ENCODE data around the gene ADAM17. TPM values are rescaled to one million over a fixed set of nuclear protein-coding genes. Genes with fewer than 3 reads are reported as not detected.

The ADAM17 gene
- polyA plus RNA-seq, 1 donor (not counting 4 experiments of a cell fraction or from before 2014, with no cell fraction given), result 13.3 TPM

DNA sequence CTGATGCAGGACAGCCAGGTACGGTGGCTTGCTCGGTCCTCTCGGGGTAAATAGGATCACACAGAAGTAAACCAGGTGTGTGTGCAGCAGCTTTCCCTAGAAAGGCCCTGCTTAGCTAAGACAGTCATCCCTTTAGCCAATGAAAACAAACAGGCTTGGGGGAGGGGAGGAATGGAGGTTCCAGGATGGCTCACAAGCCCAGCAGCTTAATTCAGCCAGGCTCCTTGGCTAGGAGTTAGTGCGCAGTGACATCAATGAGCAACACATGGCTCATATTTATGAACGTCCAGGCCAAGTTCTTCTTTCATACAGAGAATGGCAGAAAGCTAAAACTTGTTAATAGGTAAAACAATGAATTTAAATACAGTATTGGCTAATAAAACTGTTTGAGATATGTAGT is 71.1 kb downstream of the ADAM17 start:
- DNase-seq (ENCODE audit: low read depth, low spot score) (no peak), FAIRE-seq (no peak)
- peaks cover 27 to 50% of the 10 kb centered on the region in 2 experiments for H3K36me3 ChIP-seq (ENCODE audit: control insufficient read depth in 2 of 2, extremely low read depth in 1 of 2, insufficient read depth in 2 of 2, low read length in 2 of 2)
- no peaks in the 10 kb centered on the region for H3K4me1 ChIP-seq (ENCODE audit: control insufficient read depth, extremely low read depth, insufficient read depth, low read length)
- TF ChIP-seq, protein P1, sequence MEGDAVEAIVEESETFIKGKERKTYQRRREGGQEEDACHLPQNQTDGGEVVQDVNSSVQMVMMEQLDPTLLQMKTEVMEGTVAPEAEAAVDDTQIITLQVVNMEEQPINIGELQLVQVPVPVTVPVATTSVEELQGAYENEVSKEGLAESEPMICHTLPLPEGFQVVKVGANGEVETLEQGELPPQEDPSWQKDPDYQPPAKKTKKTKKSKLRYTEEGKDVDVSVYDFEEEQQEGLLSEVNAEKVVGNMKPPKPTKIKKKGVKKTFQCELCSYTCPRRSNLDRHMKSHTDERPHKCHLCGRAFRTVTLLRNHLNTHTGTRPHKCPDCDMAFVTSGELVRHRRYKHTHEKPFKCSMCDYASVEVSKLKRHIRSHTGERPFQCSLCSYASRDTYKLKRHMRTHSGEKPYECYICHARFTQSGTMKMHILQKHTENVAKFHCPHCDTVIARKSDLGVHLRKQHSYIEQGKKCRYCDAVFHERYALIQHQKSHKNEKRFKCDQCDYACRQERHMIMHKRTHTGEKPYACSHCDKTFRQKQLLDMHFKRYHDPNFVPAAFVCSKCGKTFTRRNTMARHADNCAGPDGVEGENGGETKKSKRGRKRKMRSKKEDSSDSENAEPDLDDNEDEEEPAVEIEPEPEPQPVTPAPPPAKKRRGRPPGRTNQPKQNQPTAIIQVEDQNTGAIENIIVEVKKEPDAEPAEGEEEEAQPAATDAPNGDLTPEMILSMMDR (optimal IDR thresholded peaks at IDR 0.05 in 1 of 3, IDR thresholded peaks at IDR 0.05 in 1 of 3, conservative IDR thresholded peaks at IDR 0.05 in 1 of 3; ENCODE audit: extremely low read depth in 1 of 3, insufficient read depth in 2 of 3, low read length in 3 of 3), result no peak
- TF ChIP-seq EZH2 (IDR thresholded peaks at IDR 0.05; ENCODE audit: low read length), result no peak
- H2AFZ ChIP-seq (ENCODE audit: control insufficient read depth, low read length), result no peak overlapping the region
- H3K27ac ChIP-seq (ENCODE audit: control insufficient read depth, insufficient read depth, low read length), result no peak overlapping the region
- H3K4me3 ChIP-seq (ENCODE audit: control insufficient read depth in 2 of 3, extremely low read depth in 1 of 3, insufficient read depth in 2 of 3, low read depth in 1 of 3, low read length in 3 of 3), result no peak overlapping the region
- no peaks in the 10 kb centered on the region for H3K9me1 ChIP-seq (ENCODE audit: control insufficient read depth, extremely low read depth, insufficient read depth, low read length)
- H3K9ac ChIP-seq (ENCODE audit: control insufficient read depth, extremely low read depth, insufficient read depth, low read length), result no peak overlapping the region
- H3K27me3 ChIP-seq (ENCODE audit: control insufficient read depth, extremely low read depth, insufficient read depth, low read length), result no peaks in the 10 kb centered on the region
- no peak overlapping the region for H3K4me2 ChIP-seq (ENCODE audit: control insufficient read depth, extremely low read depth, insufficient read depth, low read depth, low read length)
- H4K20me1 ChIP-seq (ENCODE audit: control insufficient read depth, extremely low read depth, insufficient read depth, low read length), result no peaks in the 10 kb centered on the region
- dilution Hi-C loops (cut with MboI; ENCODE audit: extremely low pct_ligation_motif_present, low sequenced_read_pairs), result no loop called here
- H3K9me3 ChIP-seq (ENCODE audit: control insufficient read depth, low read depth, low read length), result no peaks in the 10 kb centered on the region
- H3K79me2 ChIP-seq (ENCODE audit: control insufficient read depth, insufficient read depth, low read length), result no peaks in the 10 kb centered on the region

DNA sequence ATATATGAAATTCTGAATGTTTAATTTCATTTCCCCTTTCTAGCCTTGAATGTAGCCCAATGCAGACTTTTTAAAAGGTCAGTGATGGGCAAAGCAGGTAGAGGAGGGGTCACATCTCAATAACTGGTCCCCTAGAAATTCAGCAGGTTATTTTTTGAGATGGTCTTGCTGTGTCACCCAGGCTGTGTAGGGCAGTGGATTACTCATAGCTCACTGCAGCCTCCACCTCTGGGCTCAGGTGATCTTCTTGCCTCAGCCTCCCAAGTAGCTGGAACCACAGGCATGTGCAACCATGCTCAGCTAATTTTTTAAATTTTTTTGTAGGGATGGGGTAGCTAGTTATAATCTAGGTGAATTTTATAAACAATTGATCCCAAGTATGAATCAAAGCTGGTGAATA is 72.5 kb downstream of the ADAM17 start:
- H3K4me3 ChIP-seq (ENCODE audit: control insufficient read depth in 2 of 3, extremely low read depth in 1 of 3, insufficient read depth in 2 of 3, low read depth in 1 of 3, low read length in 3 of 3), result no peak overlapping the region
- FAIRE-seq (no peak), DNase-seq (ENCODE audit: low read depth, low spot score) (no peak)
- TF ChIP-seq, protein P1 (optimal IDR thresholded peaks at IDR 0.05 in 1 of 3, IDR thresholded peaks at IDR 0.05 in 1 of 3, conservative IDR thresholded peaks at IDR 0.05 in 1 of 3; ENCODE audit: extremely low read depth in 1 of 3, insufficient read depth in 2 of 3, low read length in 3 of 3), result no peak
- TF ChIP-seq EZH2 (IDR thresholded peaks at IDR 0.05; ENCODE audit: low read length), result no peak
- no peaks in the 10 kb centered on the region for H3K27me3 ChIP-seq (ENCODE audit: control insufficient read depth, extremely low read depth, insufficient read depth, low read length)
- H3K27ac ChIP-seq (ENCODE audit: control insufficient read depth, insufficient read depth, low read length), result no peak overlapping the region
- H3K9me1 ChIP-seq (ENCODE audit: control insufficient read depth, extremely low read depth, insufficient read depth, low read length), result no peaks in the 10 kb centered on the region
- no peak overlapping the region for H2AFZ ChIP-seq (ENCODE audit: control insufficient read depth, low read length)
- H3K4me2 ChIP-seq (ENCODE audit: control insufficient read depth, extremely low read depth, insufficient read depth, low read depth, low read length), result no peak overlapping the region
- H3K4me1 ChIP-seq (ENCODE audit: control insufficient read depth, extremely low read depth, insufficient read depth, low read length), result no peaks in the 10 kb centered on the region
- peaks cover 27 to 47% of the 10 kb centered on the region in 2 experiments for H3K36me3 ChIP-seq (ENCODE audit: control insufficient read depth in 2 of 2, extremely low read depth in 1 of 2, insufficient read depth in 2 of 2, low read length in 2 of 2)
- no peaks in the 10 kb centered on the region for H4K20me1 ChIP-seq (ENCODE audit: control insufficient read depth, extremely low read depth, insufficient read depth, low read length)
- dilution Hi-C loops (cut with MboI; ENCODE audit: extremely low pct_ligation_motif_present, low sequenced_read_pairs), result no loop called here
- no peak overlapping the region for H3K9ac ChIP-seq (ENCODE audit: control insufficient read depth, extremely low read depth, insufficient read depth, low read length)
- H3K9me3 ChIP-seq (ENCODE audit: control insufficient read depth, low read depth, low read length), result no peaks in the 10 kb centered on the region
- peaks cover 2% of the 10 kb centered on the region for H3K79me2 ChIP-seq (ENCODE audit: control insufficient read depth, insufficient read depth, low read length)

Data from keratinocyte (primary cell).